Ascending aorta (tissue), 2 donors: ENCODE measurements around the gene PLPPR5. TPM values are rescaled to one million over a fixed set of nuclear protein-coding genes. Genes with fewer than 3 reads are reported as not detected.

Source experiments
- DNase-seq, 2 donors: peaks; one replicate each; pipeline ENCODE4 v3.0.0-alpha.2; 2019; ENCODE audit warnings: low spot score in 2 of 2
- H3K27ac ChIP-seq, 2 donors: fragments of 200-600 bp; sonication (generic); one replicate each; pipeline ENCODE4 v1.5.1; 2016 to 2017; ENCODE audit warnings: mild to moderate bottlenecking in 1 of 2
- H3K27me3 ChIP-seq: fragments of 200-600 bp; sonication (generic); one replicate; pipeline ENCODE4 v1.5.1; 2017
- H3K36me3 ChIP-seq, 2 donors: fragments of 200-600 bp; sonication (generic); one replicate each; pipeline ENCODE4 v1.5.1; 2016
- H3K4me1 ChIP-seq, 2 donors: fragments of 200-600 bp; sonication (generic); one replicate each; pipeline ENCODE4 v1.5.1; 2016 to 2017; ENCODE audit warnings: mild to moderate bottlenecking in 1 of 2
- H3K4me3 ChIP-seq, 2 donors: fragments of 200-600 bp; sonication (generic); one replicate each; pipeline ENCODE4 v1.5.1; 2016 to 2017; ENCODE audit warnings: mild to moderate bottlenecking in 1 of 2
- H3K9me3 ChIP-seq, 2 donors: fragments of 200-600 bp; sonication (generic); one replicate each; pipeline ENCODE4 v1.5.1; 2016
- intact Hi-C: fragments of 100-400 bp; cut with DNase I; formaldehyde crosslinking; loops from one replicate; pipeline ENCODE4 v1.15.1; 2023
- total RNA-seq: library from RNA; depleted of rRNA; stranded (reverse); fragments of >200 nt; gene quantifications from one replicate; pipeline ENCODE4 v1.1.0, GENCODE V29; 2016
- TF ChIP-seq, protein P1 (sequence below), 3 experiments: fragments of 200-600 bp in 2 of 3; fragments of 450-650 bp in 1 of 3; sonication (generic) in 2 of 3; IDR thresholded peaks; one replicate each; pipeline ENCODE4 v1.5.1; 2016 to 2019; ENCODE audit warnings: antibody characterized with exemption in 3 of 3, mild to moderate bottlenecking in 1 of 3, moderate library complexity in 1 of 3

Gene PLPPR5
- total RNA-seq, 1 donor from 2014 or later: not detected

DNA sequence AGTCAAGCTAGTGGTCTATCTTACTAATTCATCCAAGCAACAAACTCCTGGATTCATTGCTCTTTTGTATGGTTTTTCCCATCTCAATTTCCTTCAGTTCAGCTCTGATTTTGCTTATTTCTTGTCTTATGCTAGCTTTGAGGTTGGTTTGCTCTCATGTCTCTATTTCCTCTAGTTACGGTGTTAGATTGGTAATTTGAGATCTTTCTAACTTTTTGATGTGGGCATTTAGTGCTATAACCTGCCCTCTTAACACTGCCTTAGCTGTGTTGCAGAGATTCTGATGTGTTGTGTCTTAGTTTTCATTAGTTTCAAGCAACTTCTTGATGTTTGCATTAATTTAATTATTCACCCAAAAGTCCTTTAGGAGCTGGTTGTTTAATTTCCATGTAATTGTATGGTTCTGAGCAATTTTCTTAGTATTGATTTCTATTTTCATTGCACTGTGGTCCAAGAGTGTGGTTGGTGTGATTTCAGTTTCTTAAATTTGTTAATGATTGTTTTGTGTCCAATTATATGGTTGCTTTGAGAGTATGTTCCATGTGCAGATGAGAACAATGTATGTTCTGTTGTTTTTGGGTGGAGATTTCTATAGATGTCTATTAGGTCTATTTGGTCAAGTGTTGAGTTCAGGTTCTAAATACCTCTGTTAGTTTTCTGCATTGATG is 154.6 kb downstream of the PLPPR5 start:
- no peak for DNase-seq
- intact Hi-C loops: no loop called here

DNA sequence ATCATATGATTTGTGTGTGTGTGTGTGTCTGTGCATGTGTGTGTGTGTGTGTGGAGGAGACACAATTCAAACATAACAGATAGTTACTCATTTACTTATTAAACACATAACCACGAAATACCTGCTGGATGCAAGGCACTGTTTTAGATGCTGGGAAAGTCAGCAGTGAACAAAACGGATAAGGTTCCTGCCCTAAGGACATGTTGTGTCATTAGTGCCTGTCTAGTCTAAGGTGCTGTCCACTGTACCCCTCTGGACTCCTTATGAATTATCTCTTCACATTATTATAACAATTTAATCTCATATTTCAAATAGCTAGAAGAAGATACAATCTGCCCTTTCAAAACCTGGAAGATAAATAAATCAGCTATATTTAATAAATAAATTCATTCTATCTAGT is 162.4 kb downstream of the PLPPR5 start:
- H3K9me3 ChIP-seq: no peaks in the 10 kb centered on the region
- no peaks in the 10 kb centered on the region for H3K27me3 ChIP-seq
- no peaks in the 10 kb centered on the region for H3K4me1 ChIP-seq
- H3K4me3 ChIP-seq: no peak overlapping the region
- no peak for DNase-seq
- no peaks in the 10 kb centered on the region for H3K36me3 ChIP-seq
- H3K27ac ChIP-seq: no peak overlapping the region
- TF ChIP-seq, protein P1, sequence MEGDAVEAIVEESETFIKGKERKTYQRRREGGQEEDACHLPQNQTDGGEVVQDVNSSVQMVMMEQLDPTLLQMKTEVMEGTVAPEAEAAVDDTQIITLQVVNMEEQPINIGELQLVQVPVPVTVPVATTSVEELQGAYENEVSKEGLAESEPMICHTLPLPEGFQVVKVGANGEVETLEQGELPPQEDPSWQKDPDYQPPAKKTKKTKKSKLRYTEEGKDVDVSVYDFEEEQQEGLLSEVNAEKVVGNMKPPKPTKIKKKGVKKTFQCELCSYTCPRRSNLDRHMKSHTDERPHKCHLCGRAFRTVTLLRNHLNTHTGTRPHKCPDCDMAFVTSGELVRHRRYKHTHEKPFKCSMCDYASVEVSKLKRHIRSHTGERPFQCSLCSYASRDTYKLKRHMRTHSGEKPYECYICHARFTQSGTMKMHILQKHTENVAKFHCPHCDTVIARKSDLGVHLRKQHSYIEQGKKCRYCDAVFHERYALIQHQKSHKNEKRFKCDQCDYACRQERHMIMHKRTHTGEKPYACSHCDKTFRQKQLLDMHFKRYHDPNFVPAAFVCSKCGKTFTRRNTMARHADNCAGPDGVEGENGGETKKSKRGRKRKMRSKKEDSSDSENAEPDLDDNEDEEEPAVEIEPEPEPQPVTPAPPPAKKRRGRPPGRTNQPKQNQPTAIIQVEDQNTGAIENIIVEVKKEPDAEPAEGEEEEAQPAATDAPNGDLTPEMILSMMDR (IDR thresholded peaks at IDR 0.05): no peak
- intact Hi-C loops: no loop called here

More for the DNA sequence above, 154.6 kb downstream of the PLPPR5 start:
- Histone ChIP-seq H3K9me3 (no peaks in the 10 kb centered on the region), H3K4me1 (no peaks in the 10 kb centered on the region), H3K36me3 (no peaks in the 10 kb centered on the region), H3K27ac (no peak overlapping the region), H3K27me3 (no peaks in the 10 kb centered on the region), H3K4me3 (no peak overlapping the region)
- TF ChIP-seq, protein P1 (IDR thresholded peaks at IDR 0.05): no peak
